ENCODE results near the gene OSBP.
A peak's percentile ranks its signal among the peaks of the same experiment; 100 is the strongest.

OSBP gene

DNA sequence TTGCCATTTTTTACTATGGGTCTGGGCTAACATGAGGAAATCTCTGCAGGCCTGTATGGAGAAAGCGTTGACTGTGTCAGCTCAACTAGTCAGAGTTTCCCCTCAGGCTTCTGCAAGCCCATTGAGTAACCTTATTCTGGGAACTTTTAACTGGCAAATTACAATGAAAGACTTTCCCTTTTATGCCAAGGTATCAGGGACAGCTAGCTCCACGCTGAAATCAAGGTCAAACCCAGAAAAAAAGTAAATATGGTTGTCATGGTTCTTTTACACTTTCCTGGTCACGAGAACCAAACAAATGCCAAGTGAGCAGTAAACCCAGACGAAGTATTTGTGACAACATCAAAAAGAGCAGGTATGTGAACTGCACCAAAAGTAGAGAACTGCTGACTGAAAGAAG lies 13.8 kb downstream of the OSBP start:
- DNase-seq, result no peak

DNA sequence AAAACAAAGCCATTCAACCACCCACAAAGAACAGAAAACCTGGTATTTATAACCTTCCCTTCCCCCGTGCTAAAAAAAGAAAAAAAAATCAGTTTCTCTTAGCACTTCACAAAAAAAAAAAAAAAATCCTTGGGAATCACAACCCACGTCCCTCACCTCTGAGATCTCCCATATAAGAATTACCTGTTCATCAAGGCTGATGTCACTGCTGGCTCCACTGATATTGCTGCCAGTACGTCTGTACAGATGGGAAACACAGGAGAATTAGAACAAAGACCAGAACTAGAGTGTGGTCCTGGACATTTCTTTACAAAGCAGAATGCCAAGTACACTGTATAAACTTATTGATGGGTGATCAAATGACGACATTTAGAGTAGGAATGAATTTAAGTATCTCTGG lies 14.9 kb downstream of the OSBP start:
- DNase-seq, result no peak

DNA sequence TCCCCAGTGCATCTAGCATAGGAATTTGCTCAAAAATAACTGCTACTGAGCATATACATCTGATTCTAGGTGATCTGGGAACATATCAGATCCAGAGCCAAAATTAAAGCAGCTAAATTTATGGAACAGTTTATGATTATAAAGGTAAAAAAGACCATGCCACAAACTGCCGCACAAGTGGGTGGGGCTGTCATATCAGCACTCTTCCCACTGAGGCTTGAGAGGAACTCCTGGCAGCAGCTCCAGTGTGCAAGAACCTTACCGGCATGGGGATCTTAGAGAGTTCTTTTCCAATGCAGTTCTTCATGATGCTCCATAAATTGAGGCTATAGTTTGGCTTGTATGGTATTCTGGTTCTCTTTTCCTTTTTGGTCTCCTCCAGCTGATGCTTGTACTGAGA lies 15.3 kb downstream of the OSBP start:
- DNase-seq, result no peak

DNA sequence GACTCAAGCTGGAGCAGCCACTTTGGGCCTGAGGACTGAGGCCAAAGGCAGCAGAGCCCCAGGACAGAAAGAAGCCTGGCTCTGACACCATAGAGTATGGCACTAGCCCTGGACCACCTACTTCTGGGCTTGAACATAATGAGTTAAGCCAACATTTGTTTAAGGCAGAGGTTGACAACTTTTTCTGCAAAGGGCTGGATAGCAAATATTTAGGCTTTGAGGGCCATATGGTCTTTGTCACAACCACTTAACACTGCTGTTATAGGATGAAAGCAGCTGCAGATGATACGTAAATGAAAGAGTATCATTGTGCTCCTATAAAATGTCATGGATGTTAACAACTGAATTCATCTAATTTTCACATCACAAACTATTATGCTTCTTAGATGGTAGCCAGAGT lies 16.6 kb downstream of the OSBP start:
- no peak for DNase-seq

DNA sequence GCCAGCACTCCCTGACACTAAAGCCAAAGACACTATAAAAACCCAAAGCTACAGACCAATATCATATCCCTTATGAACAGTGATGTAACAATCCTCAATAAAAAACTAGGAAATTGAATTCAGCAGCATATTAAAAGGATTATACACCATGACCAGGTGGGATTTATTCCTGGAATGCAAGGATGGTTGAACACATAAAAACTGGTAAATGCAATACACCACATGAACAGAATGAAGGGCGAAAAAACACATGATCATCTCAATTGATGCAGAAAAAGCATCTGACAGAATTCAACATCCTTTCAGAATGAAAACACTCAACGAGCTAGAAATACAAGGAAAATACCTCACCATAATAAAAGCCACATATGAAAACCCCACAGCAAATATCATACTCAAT lies 31.3 kb downstream of the OSBP start:
- DNase-seq, result no peak

DNA sequence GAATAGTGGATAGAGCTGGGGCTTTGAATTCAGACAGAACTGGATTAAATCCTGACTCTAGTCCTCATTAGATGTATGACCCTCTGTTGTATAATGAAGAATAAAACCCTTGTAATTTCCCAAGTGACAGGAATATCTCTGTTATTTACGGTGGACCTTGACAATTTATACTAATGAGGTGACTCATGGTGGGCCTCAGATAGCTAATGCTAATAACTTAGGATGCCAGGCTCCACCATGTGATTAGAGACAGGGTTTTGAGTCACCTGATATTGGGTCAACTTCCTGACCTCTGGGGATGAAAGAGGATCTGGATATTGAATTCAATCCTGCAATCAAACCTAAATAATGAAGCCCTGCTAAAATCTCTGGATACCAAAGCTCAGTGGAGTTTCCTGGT lies 33.6 kb downstream of the OSBP start:
- no peak for DNase-seq

DNA sequence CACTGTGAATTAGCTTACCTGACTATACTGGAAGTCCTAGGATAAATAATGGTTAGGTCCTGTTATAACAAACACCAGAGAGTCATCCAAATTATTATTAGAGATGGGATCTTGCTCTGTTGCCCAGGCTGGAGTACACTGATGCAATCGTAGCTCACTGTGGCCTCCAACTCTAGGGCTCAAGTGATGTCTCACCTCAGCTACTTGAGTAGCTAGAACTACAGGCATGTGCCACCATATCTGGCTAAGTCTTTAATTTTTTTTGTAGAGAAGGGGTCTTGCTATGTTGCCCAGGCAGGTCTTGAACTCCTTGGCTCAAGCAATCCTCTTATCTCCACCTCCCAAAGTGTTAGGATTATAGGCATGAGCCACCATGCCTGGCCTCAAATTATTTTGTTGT lies 37.2 kb downstream of the OSBP start:
- no peak for DNase-seq

DNA sequence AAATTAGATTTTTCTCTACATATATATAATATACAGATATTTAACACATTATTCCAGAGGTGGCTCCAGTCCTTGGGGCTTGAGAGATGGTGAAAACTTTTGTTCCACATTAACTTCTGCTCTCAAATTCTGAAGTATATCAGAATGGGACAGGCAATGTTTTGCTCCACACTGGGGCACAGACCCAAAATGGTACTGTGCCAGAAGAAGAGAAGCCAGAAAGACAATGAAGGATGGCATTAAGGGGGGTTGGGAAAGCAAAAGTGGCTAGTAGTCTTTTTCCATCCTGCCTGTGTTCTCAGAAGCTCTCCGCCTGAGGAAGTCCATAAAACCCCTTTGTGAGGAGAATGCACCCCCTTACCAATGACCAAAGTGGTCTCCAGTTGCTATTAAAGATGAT lies 40.1 kb downstream of the OSBP start:
- DNase-seq, result no peak

DNA sequence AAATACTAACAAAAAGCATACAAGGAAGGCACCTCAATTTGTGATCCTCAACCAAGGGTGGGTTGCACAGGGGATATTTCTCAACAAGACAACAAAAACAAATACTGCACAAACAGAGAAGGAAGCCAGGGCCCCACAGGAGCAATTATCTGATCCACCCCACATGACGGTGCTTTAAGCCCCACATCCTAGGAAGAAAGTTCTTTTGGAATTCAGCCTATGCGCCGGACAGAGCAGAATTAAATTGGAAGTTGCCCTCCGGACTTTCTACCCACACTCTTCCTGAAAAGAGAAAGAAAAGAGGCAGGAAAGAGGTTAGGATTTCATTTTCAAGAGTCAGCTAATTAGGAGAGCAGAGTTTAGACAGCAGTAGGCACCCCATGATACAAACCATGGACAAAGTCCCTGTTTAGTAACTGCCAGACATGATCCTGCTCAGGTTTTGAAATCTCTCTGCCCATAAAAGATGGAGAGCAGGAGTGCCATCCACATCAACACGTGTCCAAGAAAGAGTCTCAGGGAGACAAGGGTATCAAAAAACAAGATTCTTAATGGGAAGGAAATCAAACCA lies 40.6 kb downstream of the OSBP start:
- DNase-seq, result no peak

DNA sequence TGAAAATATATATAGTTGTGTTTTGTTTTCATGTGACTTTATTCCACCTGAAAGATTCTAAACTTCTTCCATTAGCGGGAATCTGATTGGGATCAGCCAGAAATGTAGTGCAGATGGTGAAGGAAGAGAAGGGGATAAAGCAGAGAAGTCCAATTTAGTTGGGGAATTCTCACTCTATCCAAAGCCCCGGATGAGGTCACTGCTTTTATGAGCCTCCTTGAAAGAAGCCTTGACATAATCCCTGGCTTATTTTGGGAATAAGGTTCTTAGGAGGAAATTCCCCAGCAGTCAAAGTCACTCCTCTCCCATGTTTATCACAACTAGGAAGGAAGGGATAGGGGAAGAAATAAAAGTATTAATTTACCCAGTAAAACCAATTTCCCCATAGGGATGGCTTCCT lies 41.1 kb downstream of the OSBP start:
- no peak for DNase-seq

DNA sequence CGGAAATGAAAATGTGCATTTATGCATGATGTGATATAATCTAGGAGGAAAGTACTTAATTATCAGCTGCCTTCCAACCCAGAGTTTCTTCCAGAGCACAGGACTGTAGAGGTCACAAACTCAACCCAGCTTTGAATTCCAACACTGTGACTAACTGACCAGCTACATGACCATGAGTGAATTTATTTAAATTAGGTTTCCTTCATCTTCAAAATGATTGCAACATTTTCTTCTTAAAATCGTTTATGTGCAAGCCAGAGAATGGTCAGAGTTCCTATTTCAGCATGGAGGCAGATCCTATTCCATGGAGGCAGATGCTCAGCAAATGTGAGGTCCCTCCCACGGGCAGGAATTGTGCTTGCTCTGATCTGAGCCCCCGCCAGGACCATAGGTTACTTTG lies 42.4 kb downstream of the OSBP start:
- no peak for DNase-seq

DNA sequence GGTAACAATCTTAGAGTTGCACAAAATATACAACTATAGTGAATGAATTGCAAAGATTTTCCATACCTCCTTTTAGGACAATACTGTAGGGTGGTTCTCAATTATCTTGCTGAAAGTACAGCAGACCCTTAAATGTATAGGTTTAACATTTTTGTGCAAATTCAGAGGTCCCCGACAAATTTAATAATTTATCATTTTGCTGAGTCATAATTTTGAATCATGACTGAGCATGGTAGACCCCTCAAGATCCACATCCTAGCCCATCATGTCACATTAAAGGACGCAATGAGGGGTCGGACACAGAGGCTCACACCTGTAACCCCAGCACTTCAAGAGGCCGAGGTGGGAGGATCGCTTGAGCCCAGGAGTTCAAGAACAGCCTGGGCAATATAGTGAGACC lies 43.5 kb downstream of the OSBP start:
- no peak for DNase-seq

DNA sequence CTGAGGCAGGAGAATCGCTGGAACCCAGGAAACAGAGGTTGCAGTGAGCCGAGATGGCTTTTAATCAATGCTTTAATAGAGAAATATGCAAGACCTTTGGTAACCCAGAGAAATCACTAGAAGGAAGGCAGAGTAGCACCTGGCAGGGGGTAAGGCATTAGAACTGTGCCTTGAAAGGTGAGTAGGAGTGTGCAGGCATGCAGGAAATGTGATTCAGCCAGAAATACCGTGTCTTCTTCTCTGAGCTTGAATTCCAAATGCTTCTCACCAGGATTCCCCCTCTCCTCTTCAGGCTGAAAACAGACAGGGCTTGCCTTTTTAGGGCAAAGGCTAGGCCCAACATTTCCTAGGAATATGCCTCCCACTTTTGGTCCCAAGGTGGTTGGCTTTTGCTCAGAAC lies 53.3 kb downstream of the OSBP start:
- DNase-seq, result no peak

DNA sequence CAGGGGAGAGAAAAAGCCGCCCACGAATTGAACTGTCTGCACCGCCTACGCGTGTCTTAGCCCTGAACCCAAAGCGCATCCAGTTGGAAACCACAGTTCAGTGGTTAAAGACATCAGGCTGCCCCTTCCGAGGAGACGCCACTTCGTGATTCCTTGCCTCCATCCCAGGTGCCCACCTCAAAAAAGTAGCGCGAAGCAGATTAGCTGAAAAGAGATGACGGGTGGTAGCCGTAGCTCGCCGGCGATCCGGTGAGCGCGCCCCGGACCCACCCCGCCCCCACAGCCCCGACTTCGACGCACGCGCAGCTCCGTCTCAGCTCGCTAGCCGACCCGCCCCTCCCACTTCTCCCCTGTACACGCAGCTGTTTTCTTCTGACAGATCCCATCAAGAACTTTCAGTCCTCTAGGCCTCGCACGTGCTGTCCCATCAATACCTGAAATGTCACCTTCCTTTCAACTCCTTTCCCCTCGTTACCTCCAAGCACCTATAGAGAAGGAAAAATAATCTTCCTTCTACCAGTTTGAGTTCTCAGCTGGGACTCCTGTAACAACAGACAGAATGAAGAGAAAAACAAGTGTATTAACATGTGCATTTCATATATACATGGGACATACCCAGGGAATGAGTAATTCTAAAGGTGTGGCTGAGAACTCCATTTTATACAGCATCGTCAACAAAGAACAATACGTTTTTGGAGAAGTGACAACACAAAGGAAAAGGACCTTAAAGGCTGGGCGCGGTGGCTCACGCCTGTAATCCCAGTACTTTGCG lies 54.7 kb downstream of the OSBP start:
- peak; percentile 81 for DNase-seq

DNA sequence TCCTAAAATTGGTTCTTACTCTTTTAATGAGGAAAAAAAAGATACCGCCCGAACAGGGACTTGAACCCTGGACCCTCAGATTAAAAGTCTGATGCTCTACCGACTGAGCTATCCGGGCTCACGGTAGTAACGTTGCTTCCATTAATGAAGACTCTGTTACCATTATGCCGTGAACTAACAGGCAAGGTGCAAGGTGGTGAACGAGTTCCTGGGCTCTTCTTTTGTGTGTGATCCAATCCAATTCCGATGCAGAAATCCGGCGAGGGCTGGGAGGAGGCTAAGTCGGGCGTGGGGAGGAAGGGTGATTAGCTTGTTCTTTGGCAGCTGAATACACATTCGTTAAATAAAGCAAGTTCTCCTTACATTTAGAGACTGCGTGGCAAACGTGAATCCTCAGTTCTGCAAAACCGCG lies 55.3 kb downstream of the OSBP start:
- peak; percentile 68 for DNase-seq

DNA sequence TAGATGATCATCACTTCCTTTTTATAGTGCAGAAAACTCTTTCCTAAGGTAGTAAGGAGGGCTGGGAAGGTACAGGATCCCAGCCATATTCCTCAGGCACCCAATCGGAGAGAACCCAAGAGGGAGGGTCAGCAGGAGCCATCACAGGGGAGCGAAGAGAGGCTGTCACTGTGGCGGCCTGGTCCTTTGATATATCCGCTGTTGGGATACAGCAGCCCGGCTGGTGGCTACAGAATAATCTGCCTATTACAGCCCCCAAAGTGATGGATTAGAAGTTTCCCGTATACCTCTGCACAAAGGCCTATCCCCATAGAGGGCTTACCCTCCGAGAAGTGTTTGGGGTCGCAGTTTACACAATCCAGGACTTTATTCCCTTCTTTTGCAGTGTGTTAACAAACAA lies 55.7 kb downstream of the OSBP start:
- DNase-seq, result no peak

DNA sequence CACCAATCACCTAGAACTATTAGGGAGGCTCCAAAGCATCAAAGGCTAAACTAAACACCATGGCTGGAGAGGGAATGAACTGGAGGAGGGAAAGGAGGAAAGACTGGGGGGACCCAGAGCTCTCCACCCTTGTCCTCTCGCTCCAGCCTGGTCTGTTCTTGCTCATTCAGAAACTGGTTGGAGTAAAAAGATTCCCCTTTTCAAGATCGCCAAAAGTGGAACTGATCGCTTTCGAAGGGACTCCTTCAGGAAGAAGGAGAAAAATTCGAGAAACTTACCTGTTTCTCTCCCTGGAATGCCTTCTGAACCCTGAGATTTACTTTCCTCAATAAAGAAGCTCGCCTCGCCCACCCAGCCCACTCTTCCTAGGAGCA lies 57.3 kb downstream of the OSBP start:
- no peak for DNase-seq

DNA sequence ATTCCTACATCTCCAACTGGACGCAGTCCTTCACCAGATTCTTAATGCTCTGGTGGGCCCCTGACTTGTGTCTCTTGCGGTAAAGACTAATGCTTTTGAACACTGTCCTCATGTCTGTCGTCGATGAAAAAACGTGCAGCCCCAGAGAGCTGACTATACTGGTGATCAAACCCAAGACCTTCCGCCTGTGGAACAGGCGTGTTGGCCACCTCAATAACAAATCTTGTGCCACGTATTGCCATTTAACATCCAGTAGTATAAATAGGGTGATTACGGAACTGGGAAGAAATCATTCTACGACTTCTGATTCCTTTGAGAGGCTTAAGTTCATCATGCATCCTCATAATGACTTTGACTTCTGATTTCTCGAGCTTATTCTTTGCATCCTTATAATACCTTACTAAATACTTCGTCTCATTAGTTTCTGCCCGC lies 58.6 kb downstream of the OSBP start:
- no peak for DNase-seq

DNA sequence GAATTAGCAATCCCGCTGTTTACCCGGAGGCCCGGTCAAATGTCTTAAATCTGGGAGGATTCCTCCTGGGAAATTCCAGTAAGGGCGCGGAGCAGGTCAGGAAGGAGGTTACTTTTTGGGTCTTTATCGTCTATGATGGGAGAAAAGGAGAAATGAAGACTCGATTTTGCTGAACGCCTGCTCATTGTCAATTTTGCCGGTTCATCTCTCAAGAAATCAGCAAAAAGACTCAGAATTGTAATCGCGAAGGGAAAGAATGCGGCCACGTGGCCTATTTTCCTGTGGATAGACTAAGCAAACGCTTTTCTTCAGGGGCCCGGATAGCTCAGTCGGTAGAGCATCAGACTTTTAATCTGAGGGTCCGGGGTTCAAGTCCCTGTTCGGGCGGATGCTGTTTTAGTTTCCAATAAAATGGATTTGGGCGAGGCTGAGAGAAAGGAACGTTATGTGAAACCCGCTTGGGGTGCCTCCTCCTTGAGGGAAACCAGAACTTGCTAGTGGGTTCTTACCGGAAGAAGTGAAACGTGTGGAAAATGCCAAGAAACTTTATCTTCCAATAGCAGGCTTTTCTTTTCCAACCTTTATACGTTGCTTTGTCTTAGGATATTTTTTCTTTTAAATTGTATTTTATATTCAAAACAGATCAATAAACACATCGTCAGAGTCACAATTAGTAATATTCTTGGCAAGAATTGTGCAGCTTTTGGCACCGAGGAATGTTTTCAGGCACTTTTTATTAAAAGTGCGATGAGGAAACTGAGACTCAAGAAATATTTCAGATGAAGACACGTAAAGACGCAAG lies 59.3 kb downstream of the OSBP start:
- DNase-seq, result peak; percentile 42

DNA sequence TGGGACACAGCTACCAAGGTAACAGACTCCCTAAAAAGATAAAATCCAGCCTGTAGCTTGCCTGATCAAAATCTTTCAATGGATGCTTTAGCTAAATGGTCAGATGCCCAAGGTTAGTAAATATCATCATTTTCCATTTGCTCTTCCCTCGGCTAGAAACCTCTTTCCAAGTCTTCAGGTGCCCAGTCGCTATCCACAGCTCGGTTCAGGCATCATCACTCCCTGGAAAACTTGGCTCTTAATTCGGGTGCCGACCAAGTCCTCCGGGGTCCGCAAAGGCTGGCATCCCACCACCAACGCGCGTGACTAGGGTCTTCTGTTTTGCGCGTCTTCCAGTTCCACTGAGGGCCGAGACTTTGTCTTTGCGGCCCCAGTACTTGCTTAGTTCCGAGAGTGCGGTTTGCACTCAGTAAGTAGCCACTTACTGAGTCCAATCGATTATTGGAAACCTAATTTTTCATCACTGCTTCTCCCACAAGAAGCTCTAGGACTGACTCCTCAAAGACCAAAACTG lies 59.9 kb downstream of the OSBP start:
- no peak for DNase-seq

DNA sequence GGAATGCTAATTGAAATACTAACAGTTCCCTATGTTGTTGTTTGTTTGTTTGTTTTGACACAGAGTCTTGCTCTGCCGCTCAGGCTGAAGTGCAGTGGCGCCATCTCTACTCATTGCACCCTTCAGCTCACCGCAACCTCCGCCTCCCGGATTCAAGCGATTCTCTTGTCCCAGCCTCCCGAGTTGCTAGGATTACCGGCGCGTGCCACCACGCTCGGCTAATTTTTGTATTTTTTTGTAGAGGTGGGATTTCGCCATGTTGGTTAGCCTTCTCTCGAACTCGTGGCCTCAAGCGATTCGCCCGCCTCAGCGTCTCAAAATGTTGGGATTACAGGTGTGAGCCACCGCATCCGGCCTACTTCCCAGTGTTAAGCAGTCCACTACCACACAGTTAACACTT lies 62.3 kb downstream of the OSBP start:
- no peak for DNase-seq

DNA sequence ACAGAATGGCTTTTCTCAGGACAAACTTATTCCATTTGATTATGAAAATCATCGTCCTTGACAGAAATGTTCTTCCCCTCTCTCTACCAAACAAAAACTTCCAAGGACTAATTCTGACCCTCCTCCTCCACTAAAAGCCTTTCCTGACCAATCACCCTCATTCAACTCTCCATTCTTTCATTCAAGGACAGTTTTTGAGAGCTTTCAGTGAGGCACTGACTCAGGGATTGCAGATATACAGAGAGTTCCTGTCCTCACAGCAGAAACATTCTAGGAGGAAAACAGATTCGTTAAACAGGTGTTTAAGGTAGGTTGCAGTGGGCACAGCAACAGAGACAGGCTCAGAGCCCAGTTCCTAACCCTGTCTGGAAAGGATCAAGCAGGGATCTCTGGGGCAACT lies 62.7 kb downstream of the OSBP start:
- no peak for DNase-seq

DNA sequence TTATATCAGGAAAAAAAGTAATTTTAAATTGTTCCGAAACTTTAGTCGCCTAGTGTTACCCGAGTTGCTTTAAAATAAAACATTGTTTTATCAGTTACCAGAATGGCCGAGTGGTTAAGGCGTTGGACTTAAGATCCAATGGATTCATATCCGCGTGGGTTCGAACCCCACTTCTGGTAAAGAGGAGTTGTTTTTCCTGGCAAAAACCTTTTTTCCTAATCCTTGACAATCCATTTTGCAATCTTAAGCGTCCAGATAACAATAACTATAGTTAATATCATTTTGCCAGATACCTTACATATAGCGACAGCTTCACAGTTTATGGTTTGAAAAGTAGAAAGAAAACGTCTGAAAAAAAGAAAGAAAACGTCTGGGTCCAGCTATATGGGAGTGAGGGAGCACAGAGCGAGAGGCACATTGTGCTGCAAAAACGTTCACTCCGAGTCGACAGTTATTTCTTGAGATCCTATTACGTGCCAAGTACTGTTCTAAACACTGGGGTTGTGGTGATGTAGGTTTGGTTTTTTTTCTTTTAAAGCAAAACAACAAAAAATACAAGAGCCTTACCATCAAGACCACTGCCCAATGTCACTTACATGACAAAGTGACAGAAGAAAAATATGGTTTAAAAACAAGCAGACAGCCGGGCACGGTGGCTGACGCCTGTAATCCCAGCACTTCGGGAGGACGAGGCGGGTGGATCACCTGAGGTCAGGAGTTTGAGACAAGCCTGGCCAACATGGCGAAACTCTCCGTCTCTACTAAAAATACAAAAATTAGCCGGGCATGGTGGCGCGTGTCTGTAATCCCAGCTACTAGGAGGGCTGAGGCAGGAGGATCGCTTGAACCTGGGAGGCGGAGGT lies 63.7 kb downstream of the OSBP start:
- no peak for DNase-seq

Measured in CD4-positive, alpha-beta T cell treated with Interleukin-4 for 4 hours (primary cell).